Measurements from ENCODE around the gene GRIA2.

- TF ChIP-seq POLR2A (IDR thresholded peaks at IDR 0.05) (no peak), CTCF (IDR thresholded peaks at IDR 0.05) (no peak)
Measured at GRCh38 chr4:157327666-157328065, 107.1 kb downstream of the GRIA2 start.

Measured in vagina (tissue), 2 donors.